Thyroid gland (tissue), 4 donors: ENCODE measurements around the gene C1QTNF12.

Source experiments
- CTCF ChIP-seq, 6 experiments: fragments of 200-600 bp in 3 of 6; fragments of 450-650 bp in 3 of 6; sonication (generic) in 3 of 6; IDR thresholded peaks; one replicate each; pipeline ENCODE4 v1.5.1; 2016 to 2019; ENCODE audit warnings: antibody characterized with exemption in 6 of 6, mild to moderate bottlenecking in 2 of 6, inconsistent platforms in 1 of 6, moderate library complexity in 1 of 6
- POLR2A ChIP-seq, 2 donors: fragments of 450-650 bp; IDR thresholded peaks; one replicate each; pipeline ENCODE4 v1.6.1; 2017; ENCODE audit warnings: antibody characterized with exemption in 2 of 2, mild to moderate bottlenecking in 2 of 2, moderate library complexity in 1 of 2

- TF ChIP-seq CTCF (IDR thresholded peaks at IDR 0.05) (no peak), POLR2A (IDR thresholded peaks at IDR 0.05) (no peak)
These were observed 12.6 kb upstream of the C1QTNF12 start for GRCh38 chr1:1259119-1259488.
